Keratinocyte (primary cell): ENCODE results near the gene PPY. TPM values are rescaled to one million over a fixed set of nuclear protein-coding genes. Genes with fewer than 3 reads are reported as not detected.

Source experiments
- DNase-seq: peaks from one replicate; pipeline ENCODE4 v3.0.0-alpha.2; 2011; ENCODE audit warnings: low read depth, missing footprints, low spot score
- FAIRE-seq: peaks from 2 replicates; lab custom pipeline; 2011; peaks lifted over from hg19 to GRCh38; lab: Jason Lieb, UNC
- H2AFZ ChIP-seq: 2 replicates; pipeline ENCODE4 v1.6.0; 2012; ENCODE audit warnings: low read length, control low read depth, inconsistent platforms; ENCODE audit not compliant: control insufficient read depth
- H3K27ac ChIP-seq: 2 replicates; pipeline ENCODE4 v1.5.1; 2011; ENCODE audit warnings: low read length; ENCODE audit not compliant: control insufficient read depth, insufficient read depth
- H3K27me3 ChIP-seq: 3 replicates; pipeline ENCODE4 v1.6.0; 2011; ENCODE audit warnings: low read length; ENCODE audit not compliant: control insufficient read depth, insufficient read depth; ENCODE audit errors: extremely low read depth
- H3K36me3 ChIP-seq, 2 experiments: 2 replicates in 1 of 2; 3 replicates in 1 of 2; pipeline ENCODE4 v1.5.1; 2011; ENCODE audit warnings: low read length in 2 of 2, mild to moderate bottlenecking in 1 of 2; ENCODE audit not compliant: control insufficient read depth in 2 of 2, insufficient read depth in 2 of 2; ENCODE audit errors: extremely low read depth in 1 of 2
- H3K4me1 ChIP-seq: 3 replicates; pipeline ENCODE4 v1.5.1; 2011; ENCODE audit warnings: low read length; ENCODE audit not compliant: control insufficient read depth, insufficient read depth; ENCODE audit errors: extremely low read depth
- H3K4me2 ChIP-seq: 3 replicates; pipeline ENCODE4 v1.6.0; 2011; ENCODE audit warnings: low read depth, low read length; ENCODE audit not compliant: control insufficient read depth, insufficient read depth; ENCODE audit errors: extremely low read depth
- H3K4me3 ChIP-seq, 3 experiments: fragments of 200-600 bp in 1 of 3; sonication (generic) in 1 of 3; 2 replicates in 2 of 3; 3 replicates in 1 of 3; pipeline ENCODE4 v1.5.1; 2011 to 2016; ENCODE audit warnings: low read length in 3 of 3, mild to moderate bottlenecking in 3 of 3, control low read depth in 2 of 3, inconsistent platforms in 1 of 3, low read depth in 1 of 3, mixed read lengths in 1 of 3, mixed run types in 1 of 3, moderate library complexity in 1 of 3; ENCODE audit not compliant: control insufficient read depth in 2 of 3, insufficient read depth in 2 of 3; ENCODE audit errors: extremely low read depth in 1 of 3
- H3K79me2 ChIP-seq: 2 replicates; pipeline ENCODE4 v1.6.0; 2012; ENCODE audit warnings: low read length; ENCODE audit not compliant: control insufficient read depth, insufficient read depth
- H3K9ac ChIP-seq: 3 replicates; pipeline ENCODE4 v1.6.0; 2011; ENCODE audit warnings: low read length; ENCODE audit not compliant: control insufficient read depth, insufficient read depth; ENCODE audit errors: extremely low read depth
- H3K9me1 ChIP-seq: 3 replicates; pipeline ENCODE4 v1.6.0; 2011; ENCODE audit warnings: low read length; ENCODE audit not compliant: control insufficient read depth, insufficient read depth; ENCODE audit errors: extremely low read depth
- H3K9me3 ChIP-seq: 2 replicates; pipeline ENCODE4 v1.5.1; 2012; ENCODE audit warnings: low read depth, low read length; ENCODE audit not compliant: control insufficient read depth
- H4K20me1 ChIP-seq: 3 replicates; pipeline ENCODE4 v1.6.0; 2011; ENCODE audit warnings: low read length; ENCODE audit not compliant: control insufficient read depth, insufficient read depth; ENCODE audit errors: extremely low read depth
- EZH2 ChIP-seq: IDR thresholded peaks from one replicate; pipeline ENCODE4 v1.6.1; 2012; ENCODE audit warnings: inconsistent platforms, mild to moderate bottlenecking, low read length, moderate library complexity
- dilution Hi-C: fragments of 300-500 bp; cut with MboI; formaldehyde crosslinking; loops from one replicate; pipeline ENCODE4 v1.7.0; 2020; ENCODE audit warnings: low sequenced_read_pairs; ENCODE audit not compliant: extremely low pct_ligation_motif_present
- polyA plus RNA-seq, 5 experiments: library from polyadenylated mRNA; depleted of rRNA in 3 of 5; stranded (reverse) in 3 of 5; stranded (forward) in 1 of 5; unstranded in 1 of 5; fragments of >200 nt; gene quantifications; 1 replicate in 1 of 5; 2 replicates in 3 of 5; 3 replicates in 1 of 5; pipeline versions ENCODE4 v1.2.1 to v1.2.3, GENCODE V29; 2011 to 2012; ENCODE audit warnings: missing spikeins in 2 of 5, low read depth in 1 of 5, low replicate concordance in 1 of 5
- TF ChIP-seq, protein P1 (sequence below), 3 experiments: IDR thresholded peaks in 1 of 3; conservative IDR thresholded peaks in 1 of 3; optimal IDR thresholded peaks in 1 of 3; 2 replicates in 2 of 3; 3 replicates in 1 of 3; pipeline versions ENCODE3 to v1.5.1; 2011; ENCODE audit warnings: low read length in 3 of 3, mild to moderate bottlenecking in 3 of 3, moderate library complexity in 2 of 3, control low read depth in 1 of 3, inconsistent platforms in 1 of 3; ENCODE audit not compliant: insufficient read depth in 2 of 3; ENCODE audit errors: extremely low read depth in 1 of 3

PPY gene
- polyA plus RNA-seq, 1 donor (not counting 4 experiments of a cell fraction or from before 2014, with no cell fraction given), result not detected

DNA sequence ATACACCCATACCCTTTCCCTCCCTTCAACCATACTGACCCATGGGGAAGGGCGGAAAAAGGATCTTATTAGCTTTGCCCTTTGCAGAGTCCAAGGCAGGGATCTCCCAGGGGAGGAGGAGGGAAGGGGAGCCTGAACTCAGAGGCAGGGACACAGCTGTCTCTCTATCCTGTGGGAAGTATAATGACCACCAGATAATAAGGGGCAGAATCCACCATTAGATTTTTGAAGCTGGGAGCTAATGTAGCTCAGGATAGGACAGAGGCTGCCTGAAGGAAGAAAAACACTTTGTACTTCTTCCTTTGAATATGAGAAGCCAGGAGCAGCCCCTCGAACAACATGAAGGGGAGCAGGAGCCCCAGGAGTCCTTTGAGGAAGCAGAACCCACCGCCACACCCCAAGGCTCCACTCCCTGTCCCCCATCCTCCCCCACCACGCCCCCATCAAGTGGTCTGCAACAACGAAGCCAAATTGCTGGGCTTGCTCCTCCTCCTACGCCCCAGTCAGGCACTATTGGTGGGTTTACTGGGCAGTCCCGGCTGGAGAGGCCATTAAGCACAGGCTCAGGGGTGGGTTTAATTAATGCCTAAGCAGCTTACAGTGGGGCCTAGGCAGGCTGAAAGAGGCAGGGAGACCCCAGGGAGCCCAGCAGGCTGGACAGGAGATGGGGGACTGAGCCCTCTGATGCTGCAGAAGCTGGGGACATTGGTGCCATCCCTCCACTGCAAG is 40.3 kb downstream of the PPY start:
- Histone ChIP-seq H3K4me3 (no peak overlapping the region), H3K27ac (no peak overlapping the region), H2AFZ (no peak overlapping the region), H4K20me1 (no peaks in the 10 kb centered on the region), H3K9ac (no peak overlapping the region), H3K9me1 (no peaks in the 10 kb centered on the region), H3K4me2 (no peak overlapping the region), H3K27me3 (peaks cover 43% of the 10 kb centered on the region), H3K4me1 (peaks cover 14% of the 10 kb centered on the region), H3K36me3 (no peaks in the 10 kb centered on the region), H3K79me2 (no peaks in the 10 kb centered on the region), H3K9me3 (no peaks in the 10 kb centered on the region)
- DNase-seq (no peak), FAIRE-seq (no peak)
- TF ChIP-seq EZH2, result no peak
- TF ChIP-seq, protein P1, sequence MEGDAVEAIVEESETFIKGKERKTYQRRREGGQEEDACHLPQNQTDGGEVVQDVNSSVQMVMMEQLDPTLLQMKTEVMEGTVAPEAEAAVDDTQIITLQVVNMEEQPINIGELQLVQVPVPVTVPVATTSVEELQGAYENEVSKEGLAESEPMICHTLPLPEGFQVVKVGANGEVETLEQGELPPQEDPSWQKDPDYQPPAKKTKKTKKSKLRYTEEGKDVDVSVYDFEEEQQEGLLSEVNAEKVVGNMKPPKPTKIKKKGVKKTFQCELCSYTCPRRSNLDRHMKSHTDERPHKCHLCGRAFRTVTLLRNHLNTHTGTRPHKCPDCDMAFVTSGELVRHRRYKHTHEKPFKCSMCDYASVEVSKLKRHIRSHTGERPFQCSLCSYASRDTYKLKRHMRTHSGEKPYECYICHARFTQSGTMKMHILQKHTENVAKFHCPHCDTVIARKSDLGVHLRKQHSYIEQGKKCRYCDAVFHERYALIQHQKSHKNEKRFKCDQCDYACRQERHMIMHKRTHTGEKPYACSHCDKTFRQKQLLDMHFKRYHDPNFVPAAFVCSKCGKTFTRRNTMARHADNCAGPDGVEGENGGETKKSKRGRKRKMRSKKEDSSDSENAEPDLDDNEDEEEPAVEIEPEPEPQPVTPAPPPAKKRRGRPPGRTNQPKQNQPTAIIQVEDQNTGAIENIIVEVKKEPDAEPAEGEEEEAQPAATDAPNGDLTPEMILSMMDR (optimal IDR thresholded peaks at IDR 0.05 in 1 of 3, IDR thresholded peaks at IDR 0.05 in 1 of 3, conservative IDR thresholded peaks at IDR 0.05 in 1 of 3; ENCODE audit: extremely low read depth in 1 of 3, insufficient read depth in 2 of 3, low read length in 3 of 3), result no peak
- dilution Hi-C loops, result no loop called here

GRCh38 chr17:43900858-43901754 is 41.2 kb downstream of the PPY start:
- no peak overlapping the region for H3K9ac ChIP-seq
- H3K27me3 ChIP-seq, result peaks cover 42% of the 10 kb centered on the region
- DNase-seq (no peak), FAIRE-seq (no peak)
- no peak overlapping the region for H3K27ac ChIP-seq
- H3K79me2 ChIP-seq, result no peaks in the 10 kb centered on the region
- peak overlapping the region in 2 of 3 experiments; percentile 38 to 44 for H3K4me3 ChIP-seq
- no peaks in the 10 kb centered on the region for H4K20me1 ChIP-seq
- H3K4me2 ChIP-seq, result peak overlapping the region; percentile 73
- peaks cover 14% of the 10 kb centered on the region for H3K4me1 ChIP-seq
- H2AFZ ChIP-seq, result peak overlapping the region; percentile 40
- H3K9me1 ChIP-seq, result no peaks in the 10 kb centered on the region
- H3K36me3 ChIP-seq, result no peaks in the 10 kb centered on the region
- dilution Hi-C loops, result no loop called here
- H3K9me3 ChIP-seq, result no peaks in the 10 kb centered on the region
- TF ChIP-seq, protein P1 (optimal IDR thresholded peaks at IDR 0.05 in 1 of 3, IDR thresholded peaks at IDR 0.05 in 1 of 3, conservative IDR thresholded peaks at IDR 0.05 in 1 of 3; ENCODE audit: extremely low read depth in 1 of 3, insufficient read depth in 2 of 3, low read length in 3 of 3), result no peak
- no peak for TF ChIP-seq EZH2
